Upper lobe of left lung (tissue), 4 donors: ENCODE data around the gene GMCL2.

Source experiments
- CTCF ChIP-seq, 6 experiments: fragments of 450-650 bp in 4 of 6; fragments of 200-600 bp in 2 of 6; sonication (generic) in 2 of 6; IDR thresholded peaks; one replicate each; pipeline ENCODE4 v1.5.1; 2016 to 2019; ENCODE audit warnings: antibody characterized with exemption in 6 of 6
- EP300 ChIP-seq, 4 donors: sonication (generic); formaldehyde crosslinking; IDR thresholded peaks; one replicate each; pipeline ENCODE4 v1.5.1; 2017; ENCODE audit warnings: antibody characterized with exemption in 4 of 4, control low read depth in 2 of 4
- POLR2A ChIP-seq, 4 donors: fragments of 450-650 bp; IDR thresholded peaks; one replicate each; pipeline ENCODE4 v1.5.1; 2016 to 2017; ENCODE audit warnings: antibody characterized with exemption in 4 of 4, mild to moderate bottlenecking in 2 of 4
- POLR2AphosphoS5 ChIP-seq, 2 donors: sonication (generic); formaldehyde crosslinking; IDR thresholded peaks; one replicate each; pipeline ENCODE4 v1.5.1; 2017; ENCODE audit warnings: antibody characterized with exemption in 2 of 2

DNA sequence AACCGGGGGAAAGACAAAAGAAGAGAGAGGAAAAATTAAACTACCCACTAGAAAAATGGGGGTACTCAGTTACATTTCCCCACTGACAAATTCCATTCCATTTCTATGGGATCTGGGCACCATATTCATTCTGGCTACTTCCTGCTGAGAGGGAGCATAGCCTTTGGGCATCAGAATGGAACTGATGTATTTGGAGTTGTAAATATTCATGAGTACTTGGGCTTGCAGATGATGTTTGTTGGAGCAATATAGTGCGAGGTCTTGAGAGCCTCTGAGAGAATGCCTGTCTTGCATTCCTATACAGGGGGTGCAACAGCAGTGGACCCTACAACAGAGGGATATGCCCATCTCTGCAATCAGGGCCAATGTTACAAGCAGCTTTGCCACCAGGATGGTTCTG, 16.7 kb downstream of the GMCL2 start:
- TF ChIP-seq POLR2A (IDR thresholded peaks at IDR 0.05): no peak
- TF ChIP-seq CTCF (IDR thresholded peaks at IDR 0.05): no peak
- TF ChIP-seq EP300 (IDR thresholded peaks at IDR 0.05): no peak
- no peak for TF ChIP-seq POLR2AphosphoS5 (IDR thresholded peaks at IDR 0.05)
